ENCODE data around the gene WDR31.

The WDR31 gene

GRCh38 chr9:113349066-113349444, 9.0 kb upstream of the WDR31 start:
- in situ Hi-C loops (cut with MboI; ENCODE audit: low pct_unique_long_range_greater_than_20kb, low sequenced_read_pairs, unreplicated experiment), result no loop called here
- no peak for TF ChIP-seq CTCF (IDR thresholded peaks at IDR 0.05; ENCODE audit: extremely low read depth, insufficient read depth, missing control alignments)
- DNase-seq (ENCODE audit: low spot score), result no peak

GRCh38 chr9:113348437-113348836, 8.4 kb upstream of the WDR31 start:
- in situ Hi-C loops (cut with MboI; ENCODE audit: low pct_unique_long_range_greater_than_20kb, low sequenced_read_pairs, unreplicated experiment), result no loop called here
- no peak for DNase-seq (ENCODE audit: low spot score)
- no peak for TF ChIP-seq CTCF (IDR thresholded peaks at IDR 0.05; ENCODE audit: extremely low read depth, insufficient read depth, missing control alignments)

DNA sequence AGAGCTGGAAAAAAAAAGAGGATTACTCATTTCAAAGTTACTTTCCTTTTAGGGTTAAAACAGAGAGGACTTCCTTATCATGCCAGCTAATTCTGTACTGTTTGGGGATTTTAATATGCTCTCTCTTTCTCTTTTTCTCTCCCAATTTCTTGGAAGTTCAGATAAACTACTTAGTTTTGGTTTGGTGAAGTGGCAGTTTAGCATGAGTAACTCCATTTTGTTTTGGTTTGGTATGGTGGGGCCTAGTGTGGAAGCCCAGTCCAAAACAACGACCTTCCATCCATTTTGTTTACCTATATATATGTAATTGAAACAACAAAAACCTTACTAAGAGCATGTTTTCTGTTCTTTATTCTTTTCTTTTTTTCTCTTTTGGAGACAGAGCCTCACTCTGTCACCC, 5.6 kb upstream of the WDR31 start:
- TF ChIP-seq CTCF (IDR thresholded peaks at IDR 0.05; ENCODE audit: extremely low read depth, insufficient read depth, missing control alignments), result no peak
- in situ Hi-C loops (cut with MboI; ENCODE audit: low pct_unique_long_range_greater_than_20kb, low sequenced_read_pairs, unreplicated experiment), result no loop called here
- no peak for DNase-seq (ENCODE audit: low spot score)

- TF ChIP-seq CTCF (IDR thresholded peaks at IDR 0.05; ENCODE audit: extremely low read depth, insufficient read depth, missing control alignments), result no peak
- in situ Hi-C loops (cut with MboI; ENCODE audit: low pct_unique_long_range_greater_than_20kb, low sequenced_read_pairs, unreplicated experiment), result no loop called here
- DNase-seq (ENCODE audit: low spot score), result no peak
Observed at GRCh38 chr9:113345190-113345589, 5.1 kb upstream of the WDR31 start.

GRCh38 chr9:113343732-113344231, 3.7 kb upstream of the WDR31 start:
- in situ Hi-C loops (cut with MboI; ENCODE audit: low pct_unique_long_range_greater_than_20kb, low sequenced_read_pairs, unreplicated experiment), result no loop called here
- TF ChIP-seq CTCF (IDR thresholded peaks at IDR 0.05; ENCODE audit: extremely low read depth, insufficient read depth, missing control alignments), result no peak

DNA sequence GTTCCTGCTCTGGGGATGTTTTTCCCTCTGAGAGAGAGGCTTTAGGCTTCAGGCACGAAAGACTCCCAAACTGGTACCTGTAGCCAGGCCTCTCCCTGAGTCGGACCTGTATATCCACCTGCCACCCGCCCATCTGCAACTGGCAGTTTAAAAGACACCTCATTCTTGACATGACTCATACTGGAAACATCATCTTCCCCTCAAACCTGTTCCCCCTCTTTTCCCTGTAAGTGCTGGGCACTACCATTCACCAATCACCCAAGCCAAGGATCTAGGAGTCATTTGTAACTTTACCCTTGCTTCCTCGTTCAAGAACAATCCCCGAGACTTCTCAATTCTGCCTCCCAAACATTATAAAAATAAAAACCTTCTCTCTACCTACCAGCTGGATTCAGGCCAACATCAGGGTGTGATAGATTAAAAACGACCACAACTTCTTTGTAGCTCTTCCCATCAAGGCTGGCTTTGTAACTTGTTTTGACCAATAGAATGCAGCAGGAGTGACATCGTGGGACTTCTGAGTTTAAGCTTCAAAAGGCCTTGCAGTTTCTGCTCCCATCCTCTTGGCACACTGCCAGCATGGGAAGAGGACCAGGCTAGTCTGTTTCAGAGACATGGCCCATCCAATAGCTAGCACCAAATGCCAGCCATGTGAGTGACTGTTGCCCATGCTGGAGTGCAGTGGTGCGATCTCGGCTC, 1.8 kb upstream of the WDR31 start:
- no peak for DNase-seq (ENCODE audit: low spot score)
- no peak for TF ChIP-seq CTCF (IDR thresholded peaks at IDR 0.05; ENCODE audit: extremely low read depth, insufficient read depth, missing control alignments)
- in situ Hi-C loops (cut with MboI; ENCODE audit: low pct_unique_long_range_greater_than_20kb, low sequenced_read_pairs, unreplicated experiment), result no loop called here

More at GRCh38 chr9:113343732-113344231, 3.7 kb upstream of the WDR31 start:
- DNase-seq (ENCODE audit: low spot score), result no peak

Measured in GM13977 (cell line).